HepG2 (cell line): ENCODE data around the gene MED9. TPM values are rescaled to one million over a fixed set of nuclear protein-coding genes. Genes with fewer than 3 reads are reported as not detected.

ENCODE experiments used
- AGO2 ChIP-seq: fragments of 200-400 bp; formaldehyde crosslinking; optimal IDR thresholded peaks from 2 replicates; pipeline ENCODE3; 2017; ENCODE audit warnings: mild to moderate bottlenecking, low read depth, low read length, moderate library complexity
- DR1 ChIP-seq: sonication (generic); formaldehyde crosslinking; IDR thresholded peaks from 2 replicates; pipeline ENCODE4 v1.8.0; 2021; ENCODE audit warnings: mild to moderate bottlenecking, missing genetic modification reagents, inconsistent platforms
- KLF6 ChIP-seq: IDR thresholded peaks from 2 replicates; pipeline ENCODE4 v1.8.0; 2016; ENCODE audit warnings: missing biosample characterization, missing genetic modification reagents
- PAF1 ChIP-seq: IDR thresholded peaks from 2 replicates; pipeline ENCODE4 v1.6.1; 2016; ENCODE audit warnings: missing genetic modification reagents, missing compliant biosample characterization
- RORA ChIP-seq: sonication (generic); formaldehyde crosslinking; IDR thresholded peaks from 2 replicates; pipeline ENCODE4 v1.5.0; 2020; ENCODE audit warnings: mild to moderate bottlenecking, missing genetic modification reagents, moderate library complexity
- STAG1 ChIP-seq: sonication (generic); formaldehyde crosslinking; IDR thresholded peaks from 2 replicates; pipeline ENCODE4 v1.4.0; 2020; ENCODE audit warnings: missing genetic modification reagents
- ZNF547 ChIP-seq: sonication (generic); formaldehyde crosslinking; IDR thresholded peaks from 2 replicates; pipeline ENCODE4 v1.5.1; 2020; ENCODE audit warnings: mild to moderate bottlenecking, missing genetic modification reagents
- ZNF549 ChIP-seq: sonication (generic); formaldehyde crosslinking; IDR thresholded peaks from 2 replicates; pipeline ENCODE4 v1.5.0; 2020; ENCODE audit warnings: missing genetic modification reagents
- ZNF83 ChIP-seq: sonication (generic); formaldehyde crosslinking; IDR thresholded peaks from 2 replicates; pipeline ENCODE4 v1.4.0; 2020; ENCODE audit warnings: missing genetic modification reagents, mild to moderate bottlenecking, borderline replicate concordance
- polyA plus RNA-seq, 8 experiments: library from polyadenylated mRNA; depleted of rRNA in 3 of 8; stranded (reverse) in 7 of 8; unstranded in 1 of 8; fragments of >200 nt; fragmentation: Illumina TruSeq in 4 of 8; extraction: Trizol in 4 of 8; gene quantifications; 2 replicates each; pipeline versions ENCODE4 v1.2.1 to v1.2.3, GENCODE V29; 2011 to 2016; ENCODE audit warnings: low read depth in 4 of 8, missing spikeins in 1 of 8, mixed read lengths in 1 of 8; ENCODE audit not compliant: insufficient read depth in 1 of 8
- total RNA-seq, 5 experiments: library from RNA; depleted of rRNA; stranded (reverse); fragments of >200 nt; fragmentation: Illumina TruSeq; extraction: Trizol; gene quantifications; 2 replicates each; pipeline ENCODE4 v1.2.3, GENCODE V29; 2016; ENCODE audit warnings: low read depth in 1 of 5
- TF ChIP-seq, protein P1 (sequence below): sonication (generic); formaldehyde crosslinking; IDR thresholded peaks from 2 replicates; pipeline ENCODE4 v1.4.0; 2020; ENCODE audit warnings: mild to moderate bottlenecking, missing genetic modification reagents
- TF ChIP-seq, protein P2 (sequence below): fragments of 450-650 bp; IDR thresholded peaks from 2 replicates; pipeline ENCODE4 v1.6.1; 2016
- TF ChIP-seq, protein P3 (sequence below): sonication (generic); formaldehyde crosslinking; IDR thresholded peaks from 2 replicates; pipeline ENCODE4 v1.4.0; 2020; ENCODE audit warnings: low read depth, mild to moderate bottlenecking, missing genetic modification reagents
- TF ChIP-seq, protein P4 (sequence below): sonication (generic); IDR thresholded peaks from 2 replicates; pipeline ENCODE4 v1.6.1; 2016; ENCODE audit warnings: low read depth, borderline replicate concordance
- TF ChIP-seq, protein P5 (sequence below): sonication (generic); formaldehyde crosslinking; IDR thresholded peaks from 2 replicates; pipeline ENCODE4 v1.5.0; 2020; ENCODE audit warnings: mild to moderate bottlenecking, missing genetic modification reagents
- TF ChIP-seq, protein P6 (sequence below): sonication (generic); formaldehyde crosslinking; IDR thresholded peaks from 2 replicates; pipeline ENCODE4 v1.4.0; 2020; ENCODE audit warnings: missing genetic modification reagents
- TF ChIP-seq, protein P7 (sequence below): sonication (generic); formaldehyde crosslinking; conservative IDR thresholded peaks from 2 replicates; pipeline ENCODE4 v1.8.0; 2022; ENCODE audit warnings: mild to moderate bottlenecking, moderate library complexity, missing genetic modification reagents
- TF ChIP-seq, protein P8 (sequence below): sonication (generic); formaldehyde crosslinking; conservative IDR thresholded peaks from 2 replicates; pipeline ENCODE4 v1.5.0; 2020; ENCODE audit warnings: missing genetic modification reagents

The MED9 gene
- total and polyA plus RNA-seq, 2 of the 13 experiments (the other 11 are each of a cell fraction or from before 2014, with no cell fraction given), result 11.9 to 15.1 TPM

DNA sequence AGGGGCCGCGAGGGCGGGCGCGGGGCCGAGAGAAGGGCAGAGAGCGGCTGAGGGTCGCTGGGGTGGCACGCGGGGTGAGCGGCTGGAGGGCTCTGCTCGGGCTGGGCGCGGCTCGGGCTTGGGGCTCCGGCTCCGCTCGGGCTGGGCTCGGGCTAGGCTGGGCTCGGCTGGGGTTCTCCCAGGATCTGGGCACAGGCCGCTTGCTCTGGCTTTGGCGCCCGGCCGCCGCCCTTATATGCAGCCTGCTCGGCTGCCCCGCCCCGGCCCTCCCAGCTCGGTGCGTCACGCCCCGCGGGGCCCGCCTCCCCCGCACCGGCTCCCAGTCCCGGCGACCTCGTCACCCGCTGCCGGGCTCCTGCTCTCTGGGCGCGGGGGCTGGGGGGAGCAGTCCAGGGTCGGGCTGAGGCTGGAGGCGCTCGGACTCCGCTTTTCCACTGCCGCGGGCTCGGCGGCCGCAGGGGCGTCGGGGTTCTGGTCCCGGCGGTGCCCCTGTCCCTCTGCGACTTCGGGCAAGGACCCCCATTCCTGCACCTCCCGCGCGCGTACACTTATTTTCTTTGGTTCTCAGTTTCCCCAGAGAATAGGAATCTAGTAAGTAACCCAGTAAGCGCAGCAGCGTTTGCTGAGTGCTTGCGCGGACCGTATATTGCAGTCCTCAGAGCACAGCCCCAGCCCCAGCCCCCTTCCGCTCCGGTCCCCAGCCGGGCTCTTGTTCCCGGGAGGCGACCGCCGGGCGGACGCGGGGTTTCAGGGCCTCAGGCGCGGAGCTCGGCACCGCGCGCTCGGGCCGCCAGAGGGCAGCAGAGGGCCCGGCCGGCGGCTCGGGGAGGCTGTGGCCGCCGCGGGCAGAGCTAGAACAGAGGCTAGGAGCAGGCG, 19.6 kb downstream of the MED9 start, which contains the start of gene RASD1 (continued):
- no peak for TF ChIP-seq RORA (CRISPR knock-in tag)
- TF ChIP-seq, protein P1, sequence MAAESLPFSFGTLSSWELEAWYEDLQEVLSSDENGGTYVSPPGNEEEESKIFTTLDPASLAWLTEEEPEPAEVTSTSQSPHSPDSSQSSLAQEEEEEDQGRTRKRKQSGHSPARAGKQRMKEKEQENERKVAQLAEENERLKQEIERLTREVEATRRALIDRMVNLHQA (CRISPR knock-in tag), result no peak
- TF ChIP-seq, protein P2, sequence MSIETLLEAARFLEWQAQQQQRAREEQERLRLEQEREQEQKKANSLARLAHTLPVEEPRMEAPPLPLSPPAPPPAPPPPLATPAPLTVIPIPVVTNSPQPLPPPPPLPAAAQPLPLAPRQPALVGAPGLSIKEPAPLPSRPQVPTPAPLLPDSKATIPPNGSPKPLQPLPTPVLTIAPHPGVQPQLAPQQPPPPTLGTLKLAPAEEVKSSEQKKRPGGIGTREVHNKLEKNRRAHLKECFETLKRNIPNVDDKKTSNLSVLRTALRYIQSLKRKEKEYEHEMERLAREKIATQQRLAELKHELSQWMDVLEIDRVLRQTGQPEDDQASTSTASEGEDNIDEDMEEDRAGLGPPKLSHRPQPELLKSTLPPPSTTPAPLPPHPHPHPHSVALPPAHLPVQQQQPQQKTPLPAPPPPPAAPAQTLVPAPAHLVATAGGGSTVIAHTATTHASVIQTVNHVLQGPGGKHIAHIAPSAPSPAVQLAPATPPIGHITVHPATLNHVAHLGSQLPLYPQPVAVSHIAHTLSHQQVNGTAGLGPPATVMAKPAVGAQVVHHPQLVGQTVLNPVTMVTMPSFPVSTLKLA, result no peak
- no peak for TF ChIP-seq AGO2
- TF ChIP-seq, protein P3, sequence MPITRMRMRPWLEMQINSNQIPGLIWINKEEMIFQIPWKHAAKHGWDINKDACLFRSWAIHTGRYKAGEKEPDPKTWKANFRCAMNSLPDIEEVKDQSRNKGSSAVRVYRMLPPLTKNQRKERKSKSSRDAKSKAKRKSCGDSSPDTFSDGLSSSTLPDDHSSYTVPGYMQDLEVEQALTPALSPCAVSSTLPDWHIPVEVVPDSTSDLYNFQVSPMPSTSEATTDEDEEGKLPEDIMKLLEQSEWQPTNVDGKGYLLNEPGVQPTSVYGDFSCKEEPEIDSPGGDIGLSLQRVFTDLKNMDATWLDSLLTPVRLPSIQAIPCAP (CRISPR knock-in tag), result no peak
- TF ChIP-seq, protein P4, sequence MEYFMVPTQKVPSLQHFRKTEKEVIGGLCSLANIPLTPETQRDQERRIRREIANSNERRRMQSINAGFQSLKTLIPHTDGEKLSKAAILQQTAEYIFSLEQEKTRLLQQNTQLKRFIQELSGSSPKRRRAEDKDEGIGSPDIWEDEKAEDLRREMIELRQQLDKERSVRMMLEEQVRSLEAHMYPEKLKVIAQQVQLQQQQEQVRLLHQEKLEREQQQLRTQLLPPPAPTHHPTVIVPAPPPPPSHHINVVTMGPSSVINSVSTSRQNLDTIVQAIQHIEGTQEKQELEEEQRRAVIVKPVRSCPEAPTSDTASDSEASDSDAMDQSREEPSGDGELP, result no peak
- no peak for TF ChIP-seq ZNF549 (CRISPR knock-in tag)
- TF ChIP-seq DR1 (CRISPR knock-in tag), result peak; percentile 97
- TF ChIP-seq, protein P5, sequence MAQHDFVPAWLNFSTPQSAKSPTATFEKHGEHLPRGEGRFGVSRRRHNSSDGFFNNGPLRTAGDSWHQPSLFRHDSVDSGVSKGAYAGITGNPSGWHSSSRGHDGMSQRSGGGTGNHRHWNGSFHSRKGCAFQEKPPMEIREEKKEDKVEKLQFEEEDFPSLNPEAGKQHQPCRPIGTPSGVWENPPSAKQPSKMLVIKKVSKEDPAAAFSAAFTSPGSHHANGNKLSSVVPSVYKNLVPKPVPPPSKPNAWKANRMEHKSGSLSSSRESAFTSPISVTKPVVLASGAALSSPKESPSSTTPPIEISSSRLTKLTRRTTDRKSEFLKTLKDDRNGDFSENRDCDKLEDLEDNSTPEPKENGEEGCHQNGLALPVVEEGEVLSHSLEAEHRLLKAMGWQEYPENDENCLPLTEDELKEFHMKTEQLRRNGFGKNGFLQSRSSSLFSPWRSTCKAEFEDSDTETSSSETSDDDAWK (CRISPR knock-in tag), result no peak
- TF ChIP-seq, protein P6, sequence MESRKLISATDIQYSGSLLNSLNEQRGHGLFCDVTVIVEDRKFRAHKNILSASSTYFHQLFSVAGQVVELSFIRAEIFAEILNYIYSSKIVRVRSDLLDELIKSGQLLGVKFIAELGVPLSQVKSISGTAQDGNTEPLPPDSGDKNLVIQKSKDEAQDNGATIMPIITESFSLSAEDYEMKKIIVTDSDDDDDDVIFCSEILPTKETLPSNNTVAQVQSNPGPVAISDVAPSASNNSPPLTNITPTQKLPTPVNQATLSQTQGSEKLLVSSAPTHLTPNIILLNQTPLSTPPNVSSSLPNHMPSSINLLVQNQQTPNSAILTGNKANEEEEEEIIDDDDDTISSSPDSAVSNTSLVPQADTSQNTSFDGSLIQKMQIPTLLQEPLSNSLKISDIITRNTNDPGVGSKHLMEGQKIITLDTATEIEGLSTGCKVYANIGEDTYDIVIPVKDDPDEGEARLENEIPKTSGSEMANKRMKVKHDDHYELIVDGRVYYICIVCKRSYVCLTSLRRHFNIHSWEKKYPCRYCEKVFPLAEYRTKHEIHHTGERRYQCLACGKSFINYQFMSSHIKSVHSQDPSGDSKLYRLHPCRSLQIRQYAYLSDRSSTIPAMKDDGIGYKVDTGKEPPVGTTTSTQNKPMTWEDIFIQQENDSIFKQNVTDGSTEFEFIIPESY, result no peak
- TF ChIP-seq, protein P7, sequence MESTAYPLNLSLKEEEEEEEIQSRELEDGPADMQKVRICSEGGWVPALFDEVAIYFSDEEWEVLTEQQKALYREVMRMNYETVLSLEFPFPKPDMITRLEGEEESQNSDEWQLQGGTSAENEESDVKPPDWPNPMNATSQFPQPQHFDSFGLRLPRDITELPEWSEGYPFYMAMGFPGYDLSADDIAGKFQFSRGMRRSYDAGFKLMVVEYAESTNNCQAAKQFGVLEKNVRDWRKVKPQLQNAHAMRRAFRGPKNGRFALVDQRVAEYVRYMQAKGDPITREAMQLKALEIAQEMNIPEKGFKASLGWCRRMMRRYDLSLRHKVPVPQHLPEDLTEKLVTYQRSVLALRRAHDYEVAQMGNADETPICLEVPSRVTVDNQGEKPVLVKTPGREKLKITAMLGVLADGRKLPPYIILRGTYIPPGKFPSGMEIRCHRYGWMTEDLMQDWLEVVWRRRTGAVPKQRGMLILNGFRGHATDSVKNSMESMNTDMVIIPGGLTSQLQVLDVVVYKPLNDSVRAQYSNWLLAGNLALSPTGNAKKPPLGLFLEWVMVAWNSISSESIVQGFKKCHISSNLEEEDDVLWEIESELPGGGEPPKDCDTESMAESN (CRISPR knock-in tag), result peak; percentile 49; the same call in 1 of the 2 replicates
- TF ChIP-seq, protein P8, sequence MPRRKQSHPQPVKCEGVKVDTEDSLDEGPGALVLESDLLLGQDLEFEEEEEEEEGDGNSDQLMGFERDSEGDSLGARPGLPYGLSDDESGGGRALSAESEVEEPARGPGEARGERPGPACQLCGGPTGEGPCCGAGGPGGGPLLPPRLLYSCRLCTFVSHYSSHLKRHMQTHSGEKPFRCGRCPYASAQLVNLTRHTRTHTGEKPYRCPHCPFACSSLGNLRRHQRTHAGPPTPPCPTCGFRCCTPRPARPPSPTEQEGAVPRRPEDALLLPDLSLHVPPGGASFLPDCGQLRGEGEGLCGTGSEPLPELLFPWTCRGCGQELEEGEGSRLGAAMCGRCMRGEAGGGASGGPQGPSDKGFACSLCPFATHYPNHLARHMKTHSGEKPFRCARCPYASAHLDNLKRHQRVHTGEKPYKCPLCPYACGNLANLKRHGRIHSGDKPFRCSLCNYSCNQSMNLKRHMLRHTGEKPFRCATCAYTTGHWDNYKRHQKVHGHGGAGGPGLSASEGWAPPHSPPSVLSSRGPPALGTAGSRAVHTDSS (CRISPR knock-in tag), result no peak
- TF ChIP-seq STAG1 (CRISPR knock-in tag), result peak; percentile 86
- TF ChIP-seq KLF6 (CRISPR knock-in tag), result no peak; the same call in 1 of the 2 replicates
- TF ChIP-seq ZNF83, result no peak
- TF ChIP-seq PAF1 (CRISPR knock-in tag), result no peak
- TF ChIP-seq ZNF547, result no peak
